Measurements from ENCODE around the gene LHX8.
"Not testable (repeated sequence)": the region's sequence is repeated elsewhere in the genome, so short reads cannot be mapped to it uniquely, and the experiment has no call there.

Gene LHX8

GRCh38 chr1:75100481-75101092, 33.6 kb upstream of the LHX8 start:
- Histone ChIP-seq H3K27me3 (ENCODE audit: insufficient read depth, low read length, poor library complexity) (no peaks in the 10 kb centered on the region), H3K4me2 (ENCODE audit: insufficient read depth, low read length) (no peak overlapping the region)

GRCh38 chr1:75112362-75112951, 21.7 kb upstream of the LHX8 start:
- H3K4me3 ChIP-seq (ENCODE audit: low read depth in 1 of 2, low read length in 2 of 2); ATAC-seq (ENCODE audit: insufficient read depth, low read depth); H3K27ac ChIP-seq (ENCODE audit: low read length); H3K9ac ChIP-seq (ENCODE audit: low read depth, low read length); H3K27me3 ChIP-seq (ENCODE audit: insufficient read depth, low read length, poor library complexity); H3K9me3 ChIP-seq (ENCODE audit: insufficient read depth, low read length, severe bottlenecking); H3K36me3 ChIP-seq (ENCODE audit: insufficient read depth, low read length); H4K20me1 ChIP-seq (ENCODE audit: insufficient read depth, low read length); DNase-seq; H3K79me2 ChIP-seq (ENCODE audit: insufficient read depth, low read length); H3K4me1 ChIP-seq (ENCODE audit: insufficient read depth, low read length); H3K4me2 ChIP-seq (ENCODE audit: insufficient read depth, low read length); H2AFZ ChIP-seq (ENCODE audit: low read depth, low read length): not testable (repeated sequence)

More at GRCh38 chr1:75100481-75101092, 33.6 kb upstream of the LHX8 start:
- Histone ChIP-seq H3K9me3 (ENCODE audit: insufficient read depth, low read length, severe bottlenecking) (no peaks in the 10 kb centered on the region), H3K9ac (ENCODE audit: low read depth, low read length) (no peak overlapping the region), H3K4me1 (ENCODE audit: insufficient read depth, low read length) (no peaks in the 10 kb centered on the region), H3K27ac (ENCODE audit: low read length) (no peak overlapping the region), H3K79me2 (ENCODE audit: insufficient read depth, low read length) (no peaks in the 10 kb centered on the region), H2AFZ (ENCODE audit: low read depth, low read length) (no peak overlapping the region), H3K4me3 (ENCODE audit: low read depth in 1 of 2, low read length in 2 of 2) (no peak overlapping the region), H3K36me3 (ENCODE audit: insufficient read depth, low read length) (no peaks in the 10 kb centered on the region), H4K20me1 (ENCODE audit: insufficient read depth, low read length) (no peaks in the 10 kb centered on the region)
- DNase-seq (no peak), ATAC-seq (ENCODE audit: insufficient read depth, low read depth) (no peak)
- no peak for TF ChIP-seq CTCF (IDR thresholded peaks at IDR 0.05; ENCODE audit: borderline replicate concordance, extremely low read depth, low read length, poor library complexity, severe bottlenecking)
- TF ChIP-seq EZH2 (IDR thresholded peaks at IDR 0.05; ENCODE audit: borderline replicate concordance, low read depth, low read length, severe bottlenecking), result no peak

GRCh38 chr1:75115654-75116053, 18.5 kb upstream of the LHX8 start:
- ATAC-seq (ENCODE audit: insufficient read depth, low read depth), result no peak
- TF ChIP-seq CTCF (IDR thresholded peaks at IDR 0.05; ENCODE audit: borderline replicate concordance, extremely low read depth, low read length, poor library complexity, severe bottlenecking) (no peak), EZH2 (IDR thresholded peaks at IDR 0.05; ENCODE audit: borderline replicate concordance, low read depth, low read length, severe bottlenecking) (no peak)

GRCh38 chr1:75123756-75124155, 10.4 kb upstream of the LHX8 start:
- no peak overlapping the region for H2AFZ ChIP-seq (ENCODE audit: low read depth, low read length)
- no peaks in the 10 kb centered on the region for H3K9me3 ChIP-seq (ENCODE audit: insufficient read depth, low read length, severe bottlenecking)
- ATAC-seq (ENCODE audit: insufficient read depth, low read depth), result no peak
- H3K79me2 ChIP-seq (ENCODE audit: insufficient read depth, low read length), result no peaks in the 10 kb centered on the region
- no peaks in the 10 kb centered on the region for H3K27me3 ChIP-seq (ENCODE audit: insufficient read depth, low read length, poor library complexity)
- H3K36me3 ChIP-seq (ENCODE audit: insufficient read depth, low read length), result no peaks in the 10 kb centered on the region
- no peak for DNase-seq
- no peaks in the 10 kb centered on the region for H4K20me1 ChIP-seq (ENCODE audit: insufficient read depth, low read length)
- H3K4me1 ChIP-seq (ENCODE audit: insufficient read depth, low read length), result no peaks in the 10 kb centered on the region
- no peak overlapping the region for H3K9ac ChIP-seq (ENCODE audit: low read depth, low read length)
- TF ChIP-seq EZH2 (IDR thresholded peaks at IDR 0.05; ENCODE audit: borderline replicate concordance, low read depth, low read length, severe bottlenecking) (no peak), CTCF (IDR thresholded peaks at IDR 0.05; ENCODE audit: borderline replicate concordance, extremely low read depth, low read length, poor library complexity, severe bottlenecking) (no peak)
- no peak overlapping the region for H3K27ac ChIP-seq (ENCODE audit: low read length)
- H3K4me3 ChIP-seq (ENCODE audit: low read depth in 1 of 2, low read length in 2 of 2), result no peak overlapping the region
- no peak overlapping the region for H3K4me2 ChIP-seq (ENCODE audit: insufficient read depth, low read length)

More at GRCh38 chr1:75115654-75116053, 18.5 kb upstream of the LHX8 start:
- H3K9ac ChIP-seq (ENCODE audit: low read depth, low read length), result no peak overlapping the region
- no peaks in the 10 kb centered on the region for H3K79me2 ChIP-seq (ENCODE audit: insufficient read depth, low read length)
- no peak overlapping the region for H2AFZ ChIP-seq (ENCODE audit: low read depth, low read length)
- H3K4me1 ChIP-seq (ENCODE audit: insufficient read depth, low read length), result no peaks in the 10 kb centered on the region
- no peaks in the 10 kb centered on the region for H3K9me3 ChIP-seq (ENCODE audit: insufficient read depth, low read length, severe bottlenecking)
- H4K20me1 ChIP-seq (ENCODE audit: insufficient read depth, low read length), result no peaks in the 10 kb centered on the region
- DNase-seq, result no peak
- H3K4me3 ChIP-seq (ENCODE audit: low read depth in 1 of 2, low read length in 2 of 2), result no peak overlapping the region
- H3K27ac ChIP-seq (ENCODE audit: low read length), result no peak overlapping the region
- no peaks in the 10 kb centered on the region for H3K27me3 ChIP-seq (ENCODE audit: insufficient read depth, low read length, poor library complexity)
- H3K4me2 ChIP-seq (ENCODE audit: insufficient read depth, low read length), result no peak overlapping the region
- H3K36me3 ChIP-seq (ENCODE audit: insufficient read depth, low read length), result no peaks in the 10 kb centered on the region

Data from DND-41 (cell line).